ENCODE measurements around the gene RFX1.

RFX1 gene

GRCh38 chr19:13934785-13935109 lies 71.4 kb downstream of the RFX1 start:
- TF ChIP-seq REST (IDR thresholded peaks at IDR 0.05; ENCODE audit: insufficient read depth in 1 of 2, low read depth in 2 of 2, low read length in 2 of 2) (no peak), TAF1 (IDR thresholded peaks at IDR 0.05; ENCODE audit: borderline replicate concordance, insufficient read depth, low read length) (no peak), FOXP2 (optimal IDR thresholded peaks at IDR 0.05; ENCODE audit: borderline replicate concordance, extremely low read depth, extremely low read length, insufficient read depth) (no peak), SIN3A (IDR thresholded peaks at IDR 0.05; ENCODE audit: borderline replicate concordance, insufficient read depth, low read length) (no peak), POLR2AphosphoS5 (IDR thresholded peaks at IDR 0.05; ENCODE audit: low read depth, low read length) (no peak)

- no peak for TF ChIP-seq POLR2AphosphoS5 (IDR thresholded peaks at IDR 0.05; ENCODE audit: low read depth, low read length)
- TF ChIP-seq TAF1 (IDR thresholded peaks at IDR 0.05; ENCODE audit: borderline replicate concordance, insufficient read depth, low read length), result no peak
- TF ChIP-seq REST (IDR thresholded peaks at IDR 0.05; ENCODE audit: insufficient read depth in 1 of 2, low read depth in 2 of 2, low read length in 2 of 2), result no peak
- no peak for TF ChIP-seq FOXP2 (optimal IDR thresholded peaks at IDR 0.05; ENCODE audit: borderline replicate concordance, extremely low read depth, extremely low read length, insufficient read depth)
- no peak for TF ChIP-seq SIN3A (IDR thresholded peaks at IDR 0.05; ENCODE audit: borderline replicate concordance, insufficient read depth, low read length)
These were observed 73.2 kb downstream of the RFX1 start for GRCh38 chr19:13932911-13933393.

- TF ChIP-seq POLR2AphosphoS5 (IDR thresholded peaks at IDR 0.05; ENCODE audit: low read depth, low read length), result no peak
- no peak for TF ChIP-seq SIN3A (IDR thresholded peaks at IDR 0.05; ENCODE audit: borderline replicate concordance, insufficient read depth, low read length)
- no peak for TF ChIP-seq FOXP2 (optimal IDR thresholded peaks at IDR 0.05; ENCODE audit: borderline replicate concordance, extremely low read depth, extremely low read length, insufficient read depth)
- no peak for TF ChIP-seq TAF1 (IDR thresholded peaks at IDR 0.05; ENCODE audit: borderline replicate concordance, insufficient read depth, low read length)
- TF ChIP-seq REST (IDR thresholded peaks at IDR 0.05; ENCODE audit: insufficient read depth in 1 of 2, low read depth in 2 of 2, low read length in 2 of 2), result no peak
These were observed 73.9 kb downstream of the RFX1 start for GRCh38 chr19:13932149-13932637.

- TF ChIP-seq FOXP2 (optimal IDR thresholded peaks at IDR 0.05; ENCODE audit: borderline replicate concordance, extremely low read depth, extremely low read length, insufficient read depth), result no peak
- no peak for TF ChIP-seq SIN3A (IDR thresholded peaks at IDR 0.05; ENCODE audit: borderline replicate concordance, insufficient read depth, low read length)
- no peak for TF ChIP-seq TAF1 (IDR thresholded peaks at IDR 0.05; ENCODE audit: borderline replicate concordance, insufficient read depth, low read length)
- no peak for TF ChIP-seq POLR2AphosphoS5 (IDR thresholded peaks at IDR 0.05; ENCODE audit: low read depth, low read length)
- no peak for TF ChIP-seq REST (IDR thresholded peaks at IDR 0.05; ENCODE audit: insufficient read depth in 1 of 2, low read depth in 2 of 2, low read length in 2 of 2)
These were observed 74.5 kb downstream of the RFX1 start for GRCh38 chr19:13931391-13932148.

All from PFSK-1 (cell line).